PC-3 (cell line): Measurements from ENCODE around the gene FAM13A. TPM values are rescaled to one million over a fixed set of nuclear protein-coding genes. Genes with fewer than 3 reads are reported as not detected.

Experiments used
- ATAC-seq: fragments of 200-7000 bp; cut with Tn5 transposase; 2 replicates; pipeline ENCODE4 v1.9.1; 2020; ENCODE audit warnings: mild to moderate bottlenecking, moderate library complexity
- BruUV-seq: library from RNA; stranded (reverse); fragments of 400-500 nt; replicated peaks from 2 replicates; lab custom pipeline; 2021; lab: Mats Ljungman, UMichigan
- CTCF ChIA-PET: fragments of 300-600 bp; sonication (Branson Sonifier 250); formaldehyde crosslinking; loops from one replicate; lab custom pipeline; 2022; ENCODE audit warnings: antibody characterized with exemption; lab: Charles Lee
- POLR2A ChIA-PET: fragments of 300-600 bp; sonication (Branson Sonifier 250); formaldehyde crosslinking; loops from one replicate; lab custom pipeline; 2022; ENCODE audit warnings: antibody characterized with exemption; ENCODE audit not compliant: unreplicated experiment; lab: Charles Lee
- DNase-seq: peaks from one replicate; pipeline ENCODE4 v3.0.0-alpha.2; 2015
- H2AFZ ChIP-seq: fragments of 300-600 bp; sonication (generic); 2 replicates; pipeline ENCODE4 v1.6.0; 2016; ENCODE audit warnings: antibody characterized with exemption, low read length
- H3F3A ChIP-seq: fragments of 300-600 bp; sonication (generic); one replicate; pipeline ENCODE4 v1.6.0; 2017; ENCODE audit warnings: antibody characterized with exemption, low read length, control low read depth, mild to moderate bottlenecking; ENCODE audit not compliant: unreplicated experiment
- H3K27ac ChIP-seq: fragments of 300-600 bp; sonication (generic); 2 replicates; pipeline ENCODE4 v1.5.1; 2016; ENCODE audit warnings: mild to moderate bottlenecking, low read length
- H3K27me3 ChIP-seq: fragments of 300-600 bp; sonication (generic); 2 replicates; pipeline ENCODE4 v1.6.1; 2016; ENCODE audit warnings: low read length, mixed read lengths
- H3K36me3 ChIP-seq: fragments of 300-600 bp; sonication (generic); 2 replicates; pipeline ENCODE4 v1.6.1; 2016; ENCODE audit warnings: low read depth, mixed run types, low read length, mixed read lengths
- H3K4me1 ChIP-seq: fragments of 300-600 bp; sonication (generic); 2 replicates; pipeline ENCODE4 v1.5.1; 2016; ENCODE audit warnings: low read length; ENCODE audit not compliant: insufficient read depth
- H3K4me2 ChIP-seq: fragments of 300-600 bp; sonication (generic); 2 replicates; pipeline ENCODE4 v1.6.0; 2016; ENCODE audit warnings: low read length
- H3K4me3 ChIP-seq: fragments of 300-600 bp; sonication (generic); 2 replicates; pipeline ENCODE4 v1.5.1; 2016; ENCODE audit warnings: mild to moderate bottlenecking, low read length, mixed read lengths
- H3K79me2 ChIP-seq: fragments of 300-600 bp; sonication (generic); 2 replicates; pipeline ENCODE4 v1.6.1; 2017; ENCODE audit warnings: low read length, mixed read lengths
- H3K9ac ChIP-seq: fragments of 300-600 bp; sonication (generic); 2 replicates; pipeline ENCODE4 v1.6.0; 2016; ENCODE audit warnings: mild to moderate bottlenecking, low read length
- H3K9me2 ChIP-seq: fragments of 300-600 bp; sonication (generic); replicated peaks from 2 replicates; pipeline ENCODE4 v1.6.1; 2016; ENCODE audit warnings: mixed run types, low read length, mixed read lengths
- H3K9me3 ChIP-seq: fragments of 300-600 bp; sonication (generic); 2 replicates; pipeline ENCODE4 v1.6.1; 2016; ENCODE audit warnings: low read length, mixed read lengths
- H4K20me1 ChIP-seq: fragments of 300-600 bp; sonication (generic); 2 replicates; pipeline ENCODE4 v1.6.1; 2016; ENCODE audit warnings: low read length, mixed read lengths
- CTCF ChIP-seq: fragments of 300-600 bp; sonication (generic); conservative IDR thresholded peaks from 2 replicates; pipeline ENCODE4 v1.5.1; 2017; ENCODE audit warnings: antibody characterized with exemption, low read depth, mild to moderate bottlenecking, low read length
- EZH2 ChIP-seq: fragments of 300-600 bp; sonication (generic); IDR thresholded peaks from one replicate; pipeline ENCODE4 v1.6.1; 2017; ENCODE audit warnings: antibody characterized with exemption, mild to moderate bottlenecking, low read length; ENCODE audit not compliant: unreplicated experiment
- EZH2phosphoT487 ChIP-seq: fragments of 300-600 bp; sonication (generic); IDR thresholded peaks from 2 replicates; pipeline ENCODE4 v1.6.1; 2018; ENCODE audit warnings: mild to moderate bottlenecking, antibody characterized with exemption, low read length, borderline replicate concordance
- intact Hi-C: fragments of 100-400 bp; cut with micrococcal nuclease; formaldehyde crosslinking; loops from 2 replicates; pipeline ENCODE4 v1.9.0; 2023
- total RNA-seq: library from RNA; depleted of rRNA; stranded (reverse); fragments of >200 nt; gene quantifications from 2 replicates; pipeline ENCODE4 v1.2.3, GENCODE V29; 2014

Gene FAM13A
- total RNA-seq, 1 experiment from 2014 or later = 8.6 TPM

GRCh38 chr4:89078300-89078699, 21.3 kb upstream of the FAM13A start:
- Histone ChIP-seq H3K36me3 (no peaks in the 10 kb centered on the region), H3K27ac (no peak overlapping the region), H3K4me1 (peaks cover 8% of the 10 kb centered on the region; the same call in 1 of the 2 replicates), H3K79me2 (no peaks in the 10 kb centered on the region), H3K27me3 (no peaks in the 10 kb centered on the region), H3K4me2 (no peak overlapping the region), H4K20me1 (no peaks in the 10 kb centered on the region), H3K9ac (no peak overlapping the region), H3F3A (no peaks in the 10 kb centered on the region), H2AFZ (no peak overlapping the region), H3K9me2 (no peaks in the 10 kb centered on the region), H3K9me3 (no peaks in the 10 kb centered on the region), H3K4me3 (no peak overlapping the region)
- ChIA-PET CTCF (no interaction called here), POLR2A (no interaction called here)
- no TSS peak for BruUV-seq
- intact Hi-C loops = no loop called here
- no peak for ATAC-seq
- TF ChIP-seq EZH2phosphoT487 (no peak), EZH2 (no peak), CTCF (no peak)
- DNase-seq = no peak

DNA sequence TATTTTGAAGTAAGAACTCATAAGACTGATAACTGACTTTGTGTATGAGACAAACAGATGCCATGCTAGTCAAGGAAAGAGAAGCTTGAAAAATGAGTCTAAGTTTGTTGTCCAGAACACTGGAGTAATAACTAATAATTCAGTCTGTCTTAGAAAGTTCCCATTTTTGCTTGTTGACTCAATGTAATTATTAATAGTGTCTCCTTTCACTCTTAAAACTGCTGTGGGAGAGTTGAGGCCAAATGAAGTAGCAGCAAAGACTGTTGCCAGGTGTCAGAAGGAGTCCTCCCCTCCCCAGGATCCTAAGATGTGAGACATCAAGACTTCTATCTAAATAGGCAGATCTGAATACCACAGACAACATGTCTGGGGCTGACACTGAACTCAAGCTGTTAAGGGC, 20.8 kb upstream of the FAM13A start:
- ATAC-seq (no peak), DNase-seq (no peak)
- intact Hi-C loops = no loop called here
- Histone ChIP-seq H3K4me2 (no peak overlapping the region), H3K9ac (no peak overlapping the region), H2AFZ (no peak overlapping the region), H3K9me2 (no peaks in the 10 kb centered on the region), H3K79me2 (no peaks in the 10 kb centered on the region), H3F3A (no peaks in the 10 kb centered on the region), H4K20me1 (no peaks in the 10 kb centered on the region), H3K27me3 (no peaks in the 10 kb centered on the region), H3K4me3 (no peak overlapping the region), H3K4me1 (peaks cover 8% of the 10 kb centered on the region; the same call in 1 of the 2 replicates), H3K27ac (no peak overlapping the region), H3K36me3 (no peaks in the 10 kb centered on the region), H3K9me3 (no peaks in the 10 kb centered on the region)
- TF ChIP-seq EZH2phosphoT487 (no peak), EZH2 (no peak), CTCF (no peak)
- ChIA-PET CTCF (no interaction called here), POLR2A (no interaction called here)
- no TSS peak for BruUV-seq

- Histone ChIP-seq H3F3A (no peaks in the 10 kb centered on the region), H3K9me3 (no peaks in the 10 kb centered on the region), H3K36me3 (no peaks in the 10 kb centered on the region), H3K4me2 (no peak overlapping the region), H3K9me2 (no peaks in the 10 kb centered on the region), H4K20me1 (no peaks in the 10 kb centered on the region), H3K27ac (no peak overlapping the region), H3K79me2 (no peaks in the 10 kb centered on the region), H3K9ac (no peak overlapping the region), H3K27me3 (no peaks in the 10 kb centered on the region), H2AFZ (no peak overlapping the region), H3K4me3 (no peak overlapping the region), H3K4me1 (no peaks in the 10 kb centered on the region)
- ChIA-PET POLR2A (no interaction called here), CTCF (no interaction called here)
- intact Hi-C loops = no loop called here
- no TSS peak for BruUV-seq
- no peak for TF ChIP-seq EZH2
- ATAC-seq (no peak), DNase-seq (no peak)
These were observed 15.9 kb upstream of the FAM13A start for GRCh38 chr4:89072921-89073320.
